Epidermal melanocyte (primary cell): Measurements from ENCODE around the gene GZMB.
"Not testable (repeated sequence)": the region's sequence is repeated elsewhere in the genome, so short reads cannot be mapped to it uniquely, and the experiment has no call there.

Source experiments
- DNase-seq: peaks from one replicate; pipeline ENCODE4 v3.0.0; 2011; ENCODE audit warnings: low spot score; ENCODE audit not compliant: insufficient read length

GZMB gene, protein sequence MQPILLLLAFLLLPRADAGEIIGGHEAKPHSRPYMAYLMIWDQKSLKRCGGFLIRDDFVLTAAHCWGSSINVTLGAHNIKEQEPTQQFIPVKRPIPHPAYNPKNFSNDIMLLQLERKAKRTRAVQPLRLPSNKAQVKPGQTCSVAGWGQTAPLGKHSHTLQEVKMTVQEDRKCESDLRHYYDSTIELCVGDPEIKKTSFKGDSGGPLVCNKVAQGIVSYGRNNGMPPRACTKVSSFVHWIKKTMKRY

DNA sequence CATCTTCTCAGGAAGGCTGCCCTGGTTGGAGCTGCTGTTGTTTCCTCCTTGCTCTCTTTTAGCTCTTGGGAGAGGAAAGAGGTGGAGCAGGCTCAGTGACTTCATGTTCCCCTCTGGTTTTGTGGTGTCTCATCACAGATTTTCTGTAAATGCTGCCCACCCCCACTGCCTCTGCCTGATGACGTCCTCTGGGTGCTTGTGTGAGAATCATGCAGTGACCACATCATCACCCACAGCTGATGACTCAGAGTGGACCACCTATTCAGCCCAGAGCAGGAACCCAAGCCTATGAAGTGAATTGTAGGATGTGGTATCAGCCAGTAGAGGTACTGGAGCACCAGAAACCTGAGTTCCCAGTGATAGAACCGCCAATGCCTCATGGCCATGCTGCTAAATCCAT is at the start of gene GZMB:
TSS of gene GZMB (minus strand) at position 33 of the 400 bp plus-strand sequence. CDS start at position 3, 30 bp downstream.
- no peak for DNase-seq

DNA sequence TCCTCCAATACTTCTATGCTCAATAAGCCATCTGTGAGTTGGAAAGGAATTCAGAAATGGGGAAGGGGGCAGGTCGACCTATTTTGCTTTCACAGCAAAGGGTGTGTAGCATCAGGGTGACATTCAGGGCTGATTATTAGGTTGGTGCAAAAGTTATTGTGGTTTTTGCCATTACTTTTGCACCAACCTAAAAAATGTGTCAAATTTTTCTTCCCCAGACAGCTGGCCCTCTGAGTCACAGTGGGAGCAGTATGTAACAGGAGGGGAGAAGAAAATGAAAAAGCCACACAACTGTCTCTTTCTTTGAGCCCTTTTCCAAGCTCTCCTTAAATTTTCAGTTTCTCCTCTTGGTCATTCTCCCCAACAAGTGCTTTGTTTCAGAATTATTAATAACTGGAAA is 47.1 kb upstream of the GZMB start:
- DNase-seq, result no peak

DNA sequence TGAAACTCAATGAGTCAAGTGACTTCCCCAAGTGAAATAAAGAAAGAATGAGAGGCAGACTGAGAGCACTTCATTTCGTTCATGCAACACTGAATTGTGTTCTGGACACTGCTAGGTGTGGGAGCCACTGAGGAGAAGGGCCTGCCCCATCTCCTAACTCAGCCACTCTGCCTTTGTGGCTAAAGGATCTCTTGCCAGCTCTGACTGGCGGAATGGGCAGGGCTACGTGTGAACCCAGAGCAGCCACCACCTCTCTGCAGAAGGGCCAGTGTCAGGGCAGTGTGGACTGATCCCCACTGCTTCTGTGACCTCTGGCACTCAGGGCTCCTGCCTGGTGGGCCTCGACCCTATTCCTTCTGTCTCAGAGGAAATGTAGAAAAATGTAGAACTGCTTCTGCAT is 46.5 kb upstream of the GZMB start:
- no peak for DNase-seq

DNA sequence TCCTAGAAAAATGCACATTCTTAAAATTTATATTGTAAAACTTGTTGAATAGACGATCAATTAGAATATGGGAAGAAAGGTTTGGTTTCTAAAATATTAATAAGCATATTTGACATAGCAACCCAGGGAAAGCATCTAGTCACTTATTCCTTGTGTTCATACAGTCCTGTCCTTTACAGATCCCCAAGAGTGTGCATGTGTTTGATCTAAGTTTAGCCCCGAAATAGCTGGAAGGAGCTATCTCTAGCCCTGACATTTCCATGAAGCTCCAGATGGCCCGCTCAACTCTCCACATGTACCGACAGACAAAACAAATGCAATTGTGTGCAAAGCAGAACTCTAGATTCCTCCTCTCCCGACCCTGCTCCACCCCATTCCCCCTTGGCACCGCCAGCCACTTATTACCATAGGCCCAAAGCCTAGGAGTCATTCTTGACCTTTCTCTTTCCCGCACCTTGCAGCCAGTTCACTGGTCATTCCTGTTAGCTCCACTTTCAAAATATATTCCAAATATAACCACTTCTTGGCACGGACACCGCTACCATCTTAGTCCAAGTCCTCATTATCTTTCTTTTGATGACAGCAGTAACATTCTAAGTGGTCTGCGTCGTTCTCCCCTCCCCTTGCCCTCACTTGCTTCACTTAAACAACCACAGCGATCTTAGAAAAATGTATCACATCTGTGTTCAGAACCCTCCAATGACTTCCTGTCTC is 45.4 kb upstream of the GZMB start:
- no peak for DNase-seq

DNA sequence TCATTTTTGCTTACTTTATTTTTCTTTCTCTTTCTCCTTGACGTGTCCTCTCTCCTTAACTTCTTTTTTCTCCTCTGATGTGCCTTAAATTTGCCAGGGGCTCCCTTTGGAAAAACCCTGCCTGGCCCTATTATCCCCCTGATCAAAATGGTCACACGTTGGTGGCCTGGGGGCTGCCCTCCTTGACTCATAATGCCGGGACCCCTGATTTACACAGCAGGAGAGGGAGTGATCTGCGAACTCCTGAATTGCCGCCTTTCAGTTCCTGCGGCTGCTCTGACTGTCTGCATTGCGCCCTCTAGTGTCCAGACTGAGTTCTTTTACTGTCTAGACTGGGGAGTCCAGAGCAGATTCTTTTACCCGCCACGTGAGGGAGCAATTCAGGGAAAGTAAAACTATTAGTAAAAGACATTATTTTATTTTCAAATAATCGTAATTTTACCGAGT is 44.8 kb upstream of the GZMB start:
- DNase-seq, result peak; percentile 50

DNA sequence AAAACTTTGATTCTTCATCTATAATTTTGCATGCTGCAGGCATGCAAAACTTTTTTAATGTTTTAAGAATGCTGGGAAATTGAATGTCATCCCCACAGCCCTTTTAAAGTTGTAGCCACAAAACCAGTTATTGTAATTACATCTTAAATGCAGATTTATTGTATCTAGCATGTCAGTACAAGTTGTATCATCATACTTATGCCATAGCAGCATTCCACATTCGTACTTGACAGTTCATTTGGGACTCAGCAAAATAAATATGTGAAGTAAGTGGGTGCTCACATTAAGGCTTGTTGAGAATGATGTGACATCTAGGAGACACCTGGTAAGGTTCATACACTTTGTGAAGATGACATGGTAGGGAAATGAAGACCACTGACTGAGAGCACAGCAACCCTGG is 44.0 kb upstream of the GZMB start:
- DNase-seq, result no peak

DNA sequence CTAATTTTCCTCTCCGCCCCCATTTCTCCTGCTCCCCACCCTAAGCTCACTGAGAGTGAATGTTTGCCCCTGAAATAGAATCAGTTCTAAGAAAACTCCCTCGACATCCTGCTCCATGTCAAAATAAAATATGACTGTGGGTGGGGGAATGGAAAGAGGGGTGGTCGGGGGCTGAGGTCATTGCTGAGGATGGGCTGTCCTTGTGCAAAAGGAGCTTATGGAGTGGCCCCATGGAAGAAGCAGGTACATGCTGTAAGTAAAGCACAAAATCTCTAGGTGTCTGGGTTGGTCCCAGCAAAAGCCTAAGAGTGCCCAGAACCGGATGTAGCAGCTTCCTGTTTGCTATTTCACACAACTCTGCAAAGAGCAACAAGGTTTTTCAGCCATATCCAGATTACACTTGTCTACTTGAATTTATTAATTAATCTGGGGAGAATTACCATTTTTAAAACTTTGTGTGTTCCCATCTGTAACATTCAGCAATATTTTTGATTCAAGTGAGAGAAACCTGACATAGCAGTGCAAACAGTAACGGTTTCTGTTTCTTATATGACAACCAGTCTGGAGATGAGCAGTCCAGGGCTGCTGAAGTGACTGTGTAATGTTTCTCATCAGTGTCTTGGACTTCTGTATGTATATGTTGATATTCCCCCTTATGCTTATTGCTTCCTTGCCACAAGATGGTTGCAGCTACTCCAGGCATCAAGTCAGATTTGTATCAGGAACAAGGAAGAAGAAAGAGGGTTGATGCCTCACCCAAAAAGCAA is 40.4 kb upstream of the GZMB start:
- no peak for DNase-seq

DNA sequence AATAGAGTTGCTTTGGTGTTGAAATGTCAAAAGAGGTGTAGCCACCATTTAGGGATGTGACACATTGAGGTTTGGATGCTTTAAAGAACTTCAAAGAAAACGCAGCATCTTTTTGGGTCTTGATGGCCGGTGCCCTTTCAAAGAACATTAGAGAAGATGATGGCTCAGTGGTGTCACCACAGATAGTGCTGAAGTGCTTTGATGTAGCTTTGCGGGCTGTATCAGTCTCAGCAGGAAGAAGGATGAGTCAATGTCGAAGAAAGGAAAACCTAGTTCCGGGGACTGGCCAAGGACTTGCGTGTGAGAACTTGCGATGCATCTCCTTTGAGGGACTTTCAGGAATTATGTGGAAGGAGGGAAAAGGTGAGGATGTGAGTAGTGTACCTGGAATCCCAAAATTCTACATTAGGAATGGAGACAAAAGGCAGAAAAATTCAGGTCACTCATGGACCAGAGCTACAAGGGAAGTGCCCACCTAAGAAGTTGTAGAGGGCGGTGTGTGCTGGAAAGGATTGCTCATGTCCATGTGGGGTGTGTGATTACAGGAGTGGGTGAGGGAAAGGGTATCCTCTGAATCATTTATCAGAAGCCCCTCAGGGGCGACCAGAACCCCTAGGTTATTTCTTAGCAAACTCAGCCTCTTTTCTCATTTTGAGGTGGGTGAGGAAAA is 39.7 kb upstream of the GZMB start:
- no peak for DNase-seq

DNA sequence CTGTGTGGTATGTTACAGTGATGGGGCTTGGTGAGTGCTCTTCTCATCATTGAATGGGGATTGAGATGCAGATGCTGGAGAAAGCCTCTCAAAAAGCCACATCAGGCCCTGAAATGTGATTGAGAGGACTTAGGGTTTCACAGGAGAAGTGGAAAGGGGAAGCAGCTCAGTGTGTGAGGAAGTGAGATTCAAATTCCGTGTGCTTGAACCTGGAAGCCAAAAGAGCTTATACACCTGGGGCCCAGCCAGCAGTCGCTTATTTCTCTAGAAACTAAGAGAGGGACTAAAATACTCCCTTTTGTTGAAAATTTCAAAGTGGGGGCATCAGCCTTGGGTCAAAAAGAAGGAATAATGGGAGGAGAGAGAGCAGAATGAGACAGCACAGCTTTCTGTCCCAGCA is 39.1 kb upstream of the GZMB start:
- DNase-seq, result no peak

DNA sequence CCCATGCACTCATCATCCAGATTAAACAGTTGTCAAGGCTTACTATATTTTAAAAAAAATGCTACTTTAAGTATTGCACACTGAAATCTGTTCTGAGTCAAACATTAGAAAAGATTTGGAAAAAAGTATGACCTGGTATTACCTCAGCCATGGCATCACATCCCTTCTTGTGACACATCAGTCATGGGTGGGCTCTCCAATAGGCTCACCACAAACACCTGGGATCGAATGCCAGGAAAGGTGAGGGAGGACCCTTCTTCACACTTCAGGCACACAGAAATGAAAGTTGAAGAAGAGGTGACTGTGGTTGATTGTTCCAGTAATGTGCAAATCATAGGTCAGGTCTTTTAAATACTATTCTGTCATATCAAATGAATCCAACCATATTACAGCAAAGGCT is 36.6 kb upstream of the GZMB start:
- DNase-seq, result no peak

DNA sequence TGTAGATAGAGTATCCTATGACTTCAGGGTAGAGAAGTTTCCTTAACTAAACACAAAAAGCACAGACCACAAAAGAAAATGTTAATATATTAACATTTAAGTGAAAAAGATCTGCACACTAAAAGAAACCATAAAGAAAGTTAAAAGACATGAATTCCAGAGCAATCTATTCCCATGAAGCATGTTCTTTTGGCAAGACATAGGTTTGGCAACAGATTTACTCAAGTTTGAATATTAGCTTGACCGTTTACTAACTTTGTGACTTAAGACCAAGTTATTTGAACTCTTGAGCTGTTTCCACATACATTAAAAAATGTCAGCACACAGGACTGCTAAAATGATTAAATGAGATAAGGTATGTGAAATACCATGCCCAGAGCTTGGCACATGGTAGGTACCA is 35.7 kb upstream of the GZMB start:
- no peak for DNase-seq

DNA sequence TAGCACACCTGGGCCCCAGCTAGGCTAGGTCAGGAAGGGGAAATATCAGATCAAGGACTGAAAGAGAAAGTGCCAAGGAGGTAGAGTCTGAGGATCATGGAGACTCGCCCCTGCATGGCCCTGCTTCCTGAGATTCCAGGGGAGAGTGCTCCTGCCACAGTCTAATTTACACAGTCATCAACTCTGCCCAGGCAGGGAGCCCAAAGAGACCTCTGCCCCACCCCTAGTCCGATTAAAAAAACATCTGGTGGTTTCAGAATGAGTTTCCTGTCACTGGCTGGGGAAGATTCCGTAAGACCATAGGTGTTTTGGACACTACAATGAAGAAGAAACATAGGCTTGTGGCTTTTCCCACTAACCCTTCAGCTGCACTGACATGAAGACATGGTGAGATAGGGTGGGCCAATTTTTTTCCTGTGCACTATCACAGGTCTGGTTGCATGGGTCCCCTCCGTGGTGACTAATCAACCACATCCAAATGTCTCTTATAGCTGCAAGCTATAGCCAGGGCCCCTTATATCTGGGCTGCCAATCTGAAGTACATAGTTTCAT is 31.5 kb upstream of the GZMB start:
- no peak for DNase-seq

DNA sequence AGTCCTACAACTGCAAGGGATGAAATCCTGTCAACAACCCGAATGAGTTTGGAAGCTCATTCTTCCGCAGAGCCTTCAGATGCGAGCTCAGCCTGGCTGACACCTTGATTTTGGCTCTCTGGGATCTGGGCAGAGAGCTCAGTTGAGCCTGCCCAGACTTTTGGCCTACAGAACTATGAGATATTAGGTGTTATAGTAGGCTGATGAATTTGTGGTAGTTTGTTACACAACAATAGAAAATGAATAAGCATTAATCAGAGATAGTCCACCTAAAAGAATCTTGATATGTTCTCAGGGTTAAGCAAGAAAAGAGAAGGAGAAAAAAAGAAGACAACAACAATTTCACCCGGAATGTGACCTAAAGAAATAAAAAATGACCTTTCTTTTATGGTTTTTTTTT is 30.4 kb upstream of the GZMB start:
- no peak for DNase-seq

DNA sequence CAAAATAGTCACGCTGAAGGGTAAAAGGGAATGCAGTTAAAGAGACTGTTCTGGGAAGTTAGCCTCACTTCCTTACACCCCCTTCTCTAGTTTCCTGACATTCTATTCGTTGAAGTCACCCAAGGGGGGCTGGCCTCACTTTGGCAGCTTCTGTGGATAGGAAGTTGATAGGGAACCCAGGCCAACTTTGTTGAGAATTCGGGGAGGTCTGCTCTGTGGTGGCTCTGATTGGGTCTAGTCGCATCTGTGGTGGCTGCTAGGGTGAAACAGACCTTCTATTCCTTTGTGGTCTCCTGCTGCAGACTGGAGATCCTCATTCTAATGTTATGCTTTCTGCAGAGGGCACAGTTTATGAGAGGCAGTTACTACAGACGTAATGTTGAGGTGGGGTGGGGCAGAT is 28.8 kb upstream of the GZMB start:
- no peak for DNase-seq

DNA sequence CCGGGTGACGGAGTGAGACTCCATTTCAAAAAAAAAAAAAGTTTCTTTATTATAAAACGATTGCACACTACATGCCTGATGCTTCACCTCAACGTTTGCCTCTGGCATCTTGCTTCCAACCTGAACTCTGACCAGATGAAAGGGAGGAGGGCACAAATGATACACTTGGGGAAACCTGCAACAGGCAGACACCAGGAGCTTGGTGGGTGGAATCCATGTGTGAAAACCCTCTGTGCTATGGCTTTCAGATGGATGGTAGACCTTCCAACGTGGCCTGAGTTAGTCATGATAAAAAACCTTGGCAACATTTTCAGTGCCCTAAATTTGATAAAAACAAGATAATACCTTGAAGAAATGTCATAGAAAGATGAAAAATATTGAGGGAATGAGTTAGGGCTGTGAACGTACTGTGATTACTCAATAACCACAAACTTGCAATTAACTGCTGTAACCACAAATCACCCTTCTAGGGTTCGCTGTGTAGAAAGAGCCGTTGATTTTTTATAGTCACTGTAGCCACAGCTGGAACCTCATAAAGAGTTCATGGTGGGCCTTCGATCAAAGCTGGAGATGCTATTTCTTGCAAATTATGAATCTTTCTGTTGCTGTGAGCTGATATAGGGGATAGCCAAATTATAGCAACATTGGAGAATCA is 26.1 kb upstream of the GZMB start:
- no peak for DNase-seq

DNA sequence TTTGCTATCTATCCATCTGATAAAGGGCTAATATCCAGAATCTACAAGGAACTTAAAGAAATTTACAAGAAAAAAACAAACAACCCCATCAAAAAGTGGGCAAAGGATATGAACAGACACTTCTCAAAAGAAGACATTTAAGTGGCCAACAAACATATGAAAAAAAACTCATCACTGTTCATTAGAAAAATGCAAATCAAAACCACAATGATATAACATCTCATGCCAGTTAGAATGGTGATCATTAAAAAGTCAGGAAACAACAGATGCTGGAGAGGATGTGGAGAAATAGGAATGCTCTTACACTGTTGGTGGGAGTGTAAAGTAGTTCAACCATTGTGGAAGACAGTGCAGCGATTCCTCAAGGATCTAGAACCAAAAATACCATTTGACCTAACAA is 14.4 kb upstream of the GZMB start:
- not testable (repeated sequence) for DNase-seq

DNA sequence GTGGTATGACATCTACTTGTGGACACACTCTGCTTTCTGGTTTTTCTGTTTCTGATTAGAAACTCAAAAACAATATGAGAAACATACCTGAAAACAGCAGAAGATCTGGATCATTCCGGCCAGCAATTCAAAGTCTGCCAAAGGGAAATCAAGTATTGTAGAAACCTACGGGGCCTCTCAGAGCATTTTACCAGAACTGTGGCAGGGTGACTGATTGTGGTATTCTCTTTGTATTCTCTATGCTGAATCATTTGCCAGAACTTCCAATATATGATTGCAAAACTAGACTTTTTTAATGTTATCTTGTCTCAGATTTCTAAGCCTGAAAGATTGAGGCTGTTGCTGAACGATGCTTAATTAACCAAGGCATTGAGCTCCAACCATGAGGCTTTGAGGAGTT is 5.9 kb upstream of the GZMB start:
- DNase-seq, result no peak

DNA sequence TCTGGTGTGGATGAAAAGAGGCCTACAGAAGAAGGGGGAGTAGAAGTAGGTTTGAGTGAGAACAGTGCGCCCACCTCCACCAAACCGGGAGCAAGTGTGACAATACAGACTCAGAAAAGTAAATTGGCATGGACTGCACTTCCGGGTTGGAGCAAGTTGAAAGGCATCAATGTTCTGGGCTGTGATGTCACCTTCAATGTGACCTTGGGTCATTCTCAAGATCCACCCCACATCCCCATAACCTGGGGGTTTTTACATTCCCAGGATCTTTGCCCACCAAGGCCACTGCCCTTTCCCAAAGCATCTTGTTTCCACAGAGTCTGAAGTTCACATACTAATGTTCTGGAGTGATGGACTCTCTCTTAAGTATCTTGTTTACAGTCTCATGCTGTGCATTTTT is 5.3 kb upstream of the GZMB start:
- DNase-seq, result no peak

DNA sequence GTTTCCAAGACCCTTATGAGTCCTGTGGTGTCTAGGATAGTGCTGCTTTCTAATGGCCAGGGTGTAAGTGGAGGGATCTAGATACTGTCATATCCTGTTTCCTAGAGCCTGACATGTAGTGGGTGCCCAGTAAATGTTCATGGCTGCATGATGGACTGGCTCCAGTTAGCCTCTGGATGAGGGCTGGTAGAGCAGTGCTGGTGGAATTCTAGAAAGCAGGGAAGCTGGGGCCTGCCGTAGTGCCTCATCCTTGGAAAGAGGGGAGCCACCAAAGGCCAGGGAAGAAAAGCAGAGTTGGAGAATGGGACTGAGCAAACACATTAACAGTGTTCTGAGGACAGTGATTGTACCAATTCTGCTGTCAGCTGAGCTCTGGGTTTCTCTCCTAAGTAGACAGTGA is 637 bp downstream of the GZMB start:
- no peak for DNase-seq

DNA sequence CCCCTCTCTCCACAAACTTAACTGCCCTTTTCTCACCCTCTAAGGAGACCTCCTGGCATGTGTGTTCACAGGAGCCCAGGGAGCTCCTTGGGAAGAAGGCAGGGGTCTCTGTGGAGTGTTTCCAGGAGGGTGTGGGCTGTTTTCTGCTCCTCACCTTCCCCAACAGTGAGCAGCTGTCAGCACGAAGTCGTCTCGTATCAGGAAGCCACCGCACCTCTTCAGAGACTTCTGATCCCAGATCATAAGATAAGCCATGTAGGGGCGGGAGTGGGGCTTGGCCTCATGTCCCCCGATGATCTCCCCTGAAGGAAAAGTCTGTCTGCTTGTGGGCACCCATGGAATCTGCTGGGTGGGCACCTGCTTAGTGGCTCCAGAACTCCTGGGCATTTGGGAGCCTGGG is 1.2 kb downstream of the GZMB start:
- no peak for DNase-seq

DNA sequence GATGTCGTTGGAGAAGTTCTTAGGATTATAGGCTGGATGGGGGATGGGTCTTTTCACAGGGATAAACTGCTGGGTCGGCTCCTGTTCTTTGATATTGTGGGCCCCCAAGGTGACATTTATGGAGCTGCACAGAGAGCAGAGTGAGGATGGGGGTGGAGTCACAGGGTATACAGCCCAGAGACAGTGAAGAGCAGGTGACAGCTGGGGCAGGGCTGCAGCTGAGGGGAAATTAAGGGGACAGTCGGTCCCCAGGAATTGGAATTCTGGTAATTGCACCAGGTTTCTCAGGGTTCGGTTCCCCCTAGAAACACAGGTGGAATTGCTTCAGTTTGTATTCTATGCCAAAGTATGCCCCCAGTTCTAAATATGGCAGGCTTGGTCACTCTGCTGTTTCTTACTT is 1.7 kb downstream of the GZMB start:
- DNase-seq, result no peak
